Mesenchymal stem cell (in vitro differentiated cells and primary cell): Measurements from ENCODE around the gene TIMM9. TPM values are rescaled to one million over a fixed set of nuclear protein-coding genes. Genes with fewer than 3 reads are reported as not detected.

Experiments
- DNase-seq: peaks from one replicate; pipeline ENCODE4 v3.0.0-alpha.2; 2013
- H2AFZ ChIP-seq: one replicate; pipeline ENCODE4 v1.6.1; 2013; ENCODE audit warnings: low read depth, mild to moderate bottlenecking, control low read depth, inconsistent platforms, low read length, moderate library complexity
- H2AK5ac ChIP-seq: 2 replicates; pipeline ENCODE4 v1.6.1; 2013; ENCODE audit warnings: low read length, moderate library complexity, mild to moderate bottlenecking, inconsistent platforms; ENCODE audit not compliant: severe bottlenecking
- H2BK120ac ChIP-seq: one replicate; pipeline ENCODE4 v1.6.1; 2013; ENCODE audit warnings: low read depth, mild to moderate bottlenecking, inconsistent platforms, low read length, moderate library complexity
- H2BK12ac ChIP-seq, 2 experiments: one replicate each; pipeline ENCODE4 v1.6.1; 2013; ENCODE audit warnings: inconsistent platforms in 2 of 2, low read length in 2 of 2, mild to moderate bottlenecking in 2 of 2, moderate library complexity in 2 of 2, control low read depth in 1 of 2
- H2BK15ac ChIP-seq: one replicate; pipeline ENCODE4 v1.6.1; 2013; ENCODE audit warnings: mild to moderate bottlenecking, low read depth, inconsistent platforms; ENCODE audit not compliant: poor library complexity, severe bottlenecking
- H2BK5ac ChIP-seq: 2 replicates; pipeline ENCODE4 v1.6.1; 2013; ENCODE audit warnings: low read depth, mild to moderate bottlenecking, low read length, control low read depth, inconsistent platforms; ENCODE audit not compliant: poor library complexity, severe bottlenecking
- H3K14ac ChIP-seq, 2 experiments: one replicate each; pipeline ENCODE4 v1.6.1; 2013; ENCODE audit warnings: inconsistent platforms in 2 of 2, low read length in 2 of 2, control low read depth in 1 of 2, mild to moderate bottlenecking in 1 of 2, moderate library complexity in 1 of 2
- H3K18ac ChIP-seq, 2 experiments: one replicate each; pipeline ENCODE4 v1.6.1; 2013; ENCODE audit warnings: inconsistent platforms in 2 of 2, low read length in 2 of 2, control low read depth in 1 of 2, low read depth in 1 of 2, mild to moderate bottlenecking in 1 of 2
- H3K23ac ChIP-seq, 2 experiments: one replicate each; pipeline ENCODE4 v1.6.1; 2013; ENCODE audit warnings: inconsistent platforms in 2 of 2, low read length in 2 of 2, mild to moderate bottlenecking in 2 of 2, moderate library complexity in 2 of 2, control low read depth in 1 of 2
- H3K27ac ChIP-seq: 2 replicates; pipeline ENCODE4 v1.5.1; 2013; ENCODE audit warnings: mild to moderate bottlenecking, moderate library complexity, low read length, control low read depth, inconsistent platforms; ENCODE audit not compliant: poor library complexity, severe bottlenecking
- H3K27me3 ChIP-seq, 2 experiments: 2 replicates each; pipeline versions ENCODE4 v1.6.1 to v1.7.0; 2013; ENCODE audit warnings: low read length in 2 of 2, mild to moderate bottlenecking in 2 of 2, moderate library complexity in 2 of 2, control low read depth in 1 of 2, inconsistent platforms in 1 of 2; ENCODE audit not compliant: control insufficient read depth in 1 of 2, insufficient read depth in 1 of 2
- H3K36me3 ChIP-seq, 2 experiments: 2 replicates each; pipeline versions ENCODE4 v1.6.1 to v1.7.0; 2013; ENCODE audit warnings: low read length in 2 of 2, control low read depth in 1 of 2, inconsistent platforms in 1 of 2, low read depth in 1 of 2, mild to moderate bottlenecking in 1 of 2; ENCODE audit not compliant: insufficient read depth in 2 of 2, control insufficient read depth in 1 of 2
- H3K4ac ChIP-seq, 2 experiments: one replicate each; pipeline ENCODE4 v1.6.1; 2013; ENCODE audit warnings: inconsistent platforms in 2 of 2, low read length in 2 of 2, mild to moderate bottlenecking in 2 of 2, moderate library complexity in 2 of 2, control low read depth in 1 of 2, low read depth in 1 of 2
- H3K4me1 ChIP-seq: 2 replicates; pipeline ENCODE4 v1.6.1; 2013; ENCODE audit warnings: low read depth, low read length, control low read depth; ENCODE audit not compliant: control insufficient read depth, insufficient read depth
- H3K4me2 ChIP-seq: 2 replicates; pipeline ENCODE4 v1.6.1; 2013; ENCODE audit warnings: low read length, mild to moderate bottlenecking, inconsistent platforms; ENCODE audit not compliant: poor library complexity, severe bottlenecking
- H3K4me3 ChIP-seq, 2 experiments: 2 replicates each; pipeline versions ENCODE4 v1.5.1 to v1.7.0; 2013; ENCODE audit warnings: low read length in 2 of 2, mild to moderate bottlenecking in 2 of 2, control low read depth in 1 of 2, low read depth in 1 of 2; ENCODE audit not compliant: insufficient read depth in 1 of 2
- H3K79me1 ChIP-seq: replicated peaks from 2 replicates; pipeline ENCODE4 v1.6.1; 2013; ENCODE audit warnings: mild to moderate bottlenecking, control low read depth, low read length, inconsistent platforms; ENCODE audit not compliant: poor library complexity, severe bottlenecking
- H3K9ac ChIP-seq: 2 replicates; pipeline ENCODE4 v1.7.0; 2013; ENCODE audit warnings: mild to moderate bottlenecking, low read length, moderate library complexity
- H3K9me3 ChIP-seq: 2 replicates; pipeline ENCODE4 v1.7.0; 2013; ENCODE audit warnings: mild to moderate bottlenecking, low read length; ENCODE audit not compliant: control insufficient read depth
- H4K8ac ChIP-seq: one replicate; pipeline ENCODE4 v1.6.1; 2013; ENCODE audit warnings: inconsistent platforms, mild to moderate bottlenecking, low read length, moderate library complexity
- H4K91ac ChIP-seq: one replicate; pipeline ENCODE4 v1.6.1; 2013; ENCODE audit warnings: mild to moderate bottlenecking, low read length, inconsistent platforms
- WGBS: methylation state at CpG from one replicate; pipeline ENCODE4 v1.1.7; 2013; ENCODE audit warnings: mixed read lengths; 5-methylcytosine and 5-hydroxymethylcytosine counted together
- polyA plus RNA-seq, 2 experiments: library from polyadenylated mRNA; stranded (reverse); fragments of 200-250 nt; gene quantifications; one replicate each; pipeline ENCODE4 v1.2.3, GENCODE V29; 2013

The TIMM9 gene
- 53.0 TPM for polyA plus RNA-seq (2013, experiment 1 of 2)
- polyA plus RNA-seq (2013, experiment 2 of 2): 53.1 TPM

- Histone ChIP-seq H3K27me3 (no peaks in the 10 kb centered on the region), H3K4me2 (peak within 1 kb of the TSS; percentile 89), H2BK120ac (peak within 1 kb of the TSS; percentile 24), H3K36me3 (peaks cover 0 to 35% of the 10 kb centered on the region in 2 experiments), H2AK5ac (no peak within 1 kb of the TSS), H2AFZ (peak within 1 kb of the TSS; percentile 7), H3K27ac (peak within 1 kb of the TSS; percentile 97), H3K14ac (peak within 1 kb of the TSS in 1 of 2 experiments; percentile 89), H3K4me1 (peaks cover 1% of the 10 kb centered on the region), H4K91ac (no peak within 1 kb of the TSS), H3K79me1 (peaks cover 6% of the 10 kb centered on the region), H2BK12ac (no peak within 1 kb of the TSS), H2BK5ac (no peak within 1 kb of the TSS), H3K9ac (peak within 1 kb of the TSS; percentile 99), H3K4ac (peak within 1 kb of the TSS in 1 of 2 experiments; percentile 54), H2BK15ac (no peak within 1 kb of the TSS), H3K4me3 (peak within 1 kb of the TSS; percentile 86 to 90), H3K23ac (no peak within 1 kb of the TSS), H4K8ac (peak within 1 kb of the TSS; percentile 89), H3K9me3 (no peaks in the 10 kb centered on the region), H3K18ac (peak within 1 kb of the TSS; percentile 37 to 74)
- peak; percentile 99 for DNase-seq
- whole genome bisulfite sequencing: under 1% methylated on average over 21 of the region's 33 CpGs
These were observed at the start of gene TIMM9, which contains the start of gene KIAA0586 for GRCh38 chr14:58427281-58428117. TSS of gene TIMM9 (minus strand) at chr14:58427531. CDS start at chr14:58411945, 15,586 bp downstream. TSS of gene KIAA0586 (plus strand) at chr14:58427719. CDS start at chr14:58428265, 546 bp downstream.

- H2AK5ac ChIP-seq: no peak overlapping the region
- no CpG with 5 or more reads among the region's 1 CpG for WGBS
- H4K8ac ChIP-seq: no peak overlapping the region
- no peak overlapping the region for H2BK12ac ChIP-seq
- H3K14ac ChIP-seq: no peak overlapping the region
- no peak overlapping the region for H3K4ac ChIP-seq
- H2BK120ac ChIP-seq: no peak overlapping the region
- no peak overlapping the region for H3K9ac ChIP-seq
- peaks cover 1% of the 10 kb centered on the region for H3K79me1 ChIP-seq
- DNase-seq: no peak
- H3K36me3 ChIP-seq: peaks cover 12 to 61% of the 10 kb centered on the region in 2 experiments
- no peak overlapping the region for H3K23ac ChIP-seq
- no peak overlapping the region for H4K91ac ChIP-seq
- H3K4me2 ChIP-seq: no peak overlapping the region
- H3K4me1 ChIP-seq: peaks cover 2% of the 10 kb centered on the region
- no peaks in the 10 kb centered on the region for H3K9me3 ChIP-seq
- no peak overlapping the region for H2BK15ac ChIP-seq
- H2AFZ ChIP-seq: no peak overlapping the region
- H3K4me3 ChIP-seq: no peak overlapping the region
- H3K27ac ChIP-seq: no peak overlapping the region
- H3K18ac ChIP-seq: no peak overlapping the region
- no peaks in the 10 kb centered on the region for H3K27me3 ChIP-seq
- H2BK5ac ChIP-seq: no peak overlapping the region
These were observed 49.0 kb upstream of the TIMM9 start for GRCh38 chr14:58476320-58476719.

- Histone ChIP-seq H3K4me1 (peaks cover 2% of the 10 kb centered on the region), H3K14ac (no peak overlapping the region), H3K9ac (no peak overlapping the region), H3K4me3 (no peak overlapping the region), H3K36me3 (peaks cover 7 to 67% of the 10 kb centered on the region in 2 experiments), H2BK12ac (no peak overlapping the region), H2BK15ac (no peak overlapping the region), H2AK5ac (no peak overlapping the region), H2BK120ac (no peak overlapping the region), H4K8ac (no peak overlapping the region), H3K27me3 (no peaks in the 10 kb centered on the region), H3K23ac (no peak overlapping the region), H3K18ac (no peak overlapping the region), H3K9me3 (no peaks in the 10 kb centered on the region), H2BK5ac (no peak overlapping the region), H2AFZ (no peak overlapping the region), H3K79me1 (peaks cover 6% of the 10 kb centered on the region), H3K4me2 (no peak overlapping the region), H3K27ac (no peak overlapping the region), H3K4ac (no peak overlapping the region), H4K91ac (no peak overlapping the region)
- 99% methylated on average over 4 of the region's 5 CpGs for WGBS
- no peak for DNase-seq
These were observed 42.0 kb upstream of the TIMM9 start for GRCh38 chr14:58469309-58469708.

- peaks cover 7 to 78% of the 10 kb centered on the region in 2 experiments for H3K36me3 ChIP-seq
- H3K14ac ChIP-seq: no peak overlapping the region
- H2AK5ac ChIP-seq: no peak overlapping the region
- H2BK120ac ChIP-seq: no peak overlapping the region
- H2BK5ac ChIP-seq: no peak overlapping the region
- H3K27me3 ChIP-seq: no peaks in the 10 kb centered on the region
- H2BK12ac ChIP-seq: no peak overlapping the region
- no peak overlapping the region for H3K4me2 ChIP-seq
- H3K4ac ChIP-seq: no peak overlapping the region
- H3K79me1 ChIP-seq: peaks cover 7% of the 10 kb centered on the region
- no peaks in the 10 kb centered on the region for H3K9me3 ChIP-seq
- no peak overlapping the region for H3K9ac ChIP-seq
- H3K27ac ChIP-seq: no peak overlapping the region
- H3K4me1 ChIP-seq: peaks cover 2% of the 10 kb centered on the region
- H4K8ac ChIP-seq: no peak overlapping the region
- no peak overlapping the region for H3K18ac ChIP-seq
- no peak overlapping the region for H2BK15ac ChIP-seq
- H4K91ac ChIP-seq: no peak overlapping the region
- WGBS: 100% methylated on average over 1 of the region's 2 CpGs
- no peak overlapping the region for H3K4me3 ChIP-seq
- DNase-seq: no peak
- no peak overlapping the region for H2AFZ ChIP-seq
- no peak overlapping the region for H3K23ac ChIP-seq
These were observed 40.2 kb upstream of the TIMM9 start for GRCh38 chr14:58467575-58467974.
